GM13977 (cell line): ENCODE results near the gene ACAP3.

Experiments used
- DNase-seq: peaks from one replicate; pipeline ENCODE4 v3.0.0; 2012; ENCODE audit warnings: low spot score
- in situ Hi-C: fragments of 300-500 bp; cut with MboI; formaldehyde crosslinking; loops from one replicate; pipeline ENCODE4 v1.12.0; 2022; ENCODE audit warnings: low sequenced_read_pairs, low pct_unique_long_range_greater_than_20kb, mixed read lengths, inconsistent platforms; ENCODE audit not compliant: unreplicated experiment
- TF ChIP-seq, protein P1 (sequence below): IDR thresholded peaks from 2 replicates; pipeline ENCODE4 v1.5.1; 2012; ENCODE audit warnings: mild to moderate bottlenecking, control low read depth; ENCODE audit not compliant: insufficient read depth; ENCODE audit errors: extremely low read depth, missing control alignments

The ACAP3 gene

DNA sequence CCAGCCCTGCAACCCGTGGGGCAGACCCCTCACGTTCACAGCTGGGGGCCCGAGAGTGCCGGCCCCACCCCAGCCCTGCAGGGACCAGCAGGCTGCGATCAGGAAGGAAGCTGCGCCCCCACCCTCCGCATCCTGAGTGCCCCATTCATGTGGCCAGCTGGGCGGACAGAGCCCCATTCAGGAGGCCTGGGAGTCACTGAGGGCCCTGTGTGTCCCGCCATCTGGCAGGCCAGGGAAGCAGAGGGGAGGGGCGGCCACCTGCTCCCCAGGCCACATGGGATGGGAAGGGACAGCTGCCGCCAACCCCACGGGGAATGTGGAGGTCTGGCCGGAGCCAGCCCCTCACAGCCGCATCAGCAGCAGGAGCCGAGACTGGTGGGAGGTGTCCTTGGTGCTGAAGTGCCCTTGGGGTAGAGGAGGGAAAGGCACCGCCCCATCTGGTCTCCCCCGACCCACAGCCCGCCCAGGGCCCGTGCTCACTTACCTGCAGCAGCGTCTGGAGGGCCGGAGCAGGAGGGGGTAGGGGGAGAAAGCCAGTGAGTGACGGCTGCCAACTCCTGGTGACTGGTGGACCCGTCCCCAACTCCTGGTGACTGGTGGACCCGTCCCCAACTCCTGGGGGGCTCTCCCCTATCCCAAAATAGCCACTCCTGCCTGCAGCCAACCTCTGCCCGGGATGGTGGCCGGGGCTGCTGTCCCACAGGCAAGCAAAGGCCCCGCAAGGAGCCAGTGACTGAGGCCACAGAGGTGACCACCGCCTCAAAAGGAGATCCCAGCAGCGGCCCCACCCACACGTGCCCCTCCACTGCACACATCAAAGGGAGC, 8.7 kb downstream of the ACAP3 start:
- in situ Hi-C loops: no loop called here
- no peak for DNase-seq
- TF ChIP-seq, protein P1, sequence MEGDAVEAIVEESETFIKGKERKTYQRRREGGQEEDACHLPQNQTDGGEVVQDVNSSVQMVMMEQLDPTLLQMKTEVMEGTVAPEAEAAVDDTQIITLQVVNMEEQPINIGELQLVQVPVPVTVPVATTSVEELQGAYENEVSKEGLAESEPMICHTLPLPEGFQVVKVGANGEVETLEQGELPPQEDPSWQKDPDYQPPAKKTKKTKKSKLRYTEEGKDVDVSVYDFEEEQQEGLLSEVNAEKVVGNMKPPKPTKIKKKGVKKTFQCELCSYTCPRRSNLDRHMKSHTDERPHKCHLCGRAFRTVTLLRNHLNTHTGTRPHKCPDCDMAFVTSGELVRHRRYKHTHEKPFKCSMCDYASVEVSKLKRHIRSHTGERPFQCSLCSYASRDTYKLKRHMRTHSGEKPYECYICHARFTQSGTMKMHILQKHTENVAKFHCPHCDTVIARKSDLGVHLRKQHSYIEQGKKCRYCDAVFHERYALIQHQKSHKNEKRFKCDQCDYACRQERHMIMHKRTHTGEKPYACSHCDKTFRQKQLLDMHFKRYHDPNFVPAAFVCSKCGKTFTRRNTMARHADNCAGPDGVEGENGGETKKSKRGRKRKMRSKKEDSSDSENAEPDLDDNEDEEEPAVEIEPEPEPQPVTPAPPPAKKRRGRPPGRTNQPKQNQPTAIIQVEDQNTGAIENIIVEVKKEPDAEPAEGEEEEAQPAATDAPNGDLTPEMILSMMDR: no peak

DNA sequence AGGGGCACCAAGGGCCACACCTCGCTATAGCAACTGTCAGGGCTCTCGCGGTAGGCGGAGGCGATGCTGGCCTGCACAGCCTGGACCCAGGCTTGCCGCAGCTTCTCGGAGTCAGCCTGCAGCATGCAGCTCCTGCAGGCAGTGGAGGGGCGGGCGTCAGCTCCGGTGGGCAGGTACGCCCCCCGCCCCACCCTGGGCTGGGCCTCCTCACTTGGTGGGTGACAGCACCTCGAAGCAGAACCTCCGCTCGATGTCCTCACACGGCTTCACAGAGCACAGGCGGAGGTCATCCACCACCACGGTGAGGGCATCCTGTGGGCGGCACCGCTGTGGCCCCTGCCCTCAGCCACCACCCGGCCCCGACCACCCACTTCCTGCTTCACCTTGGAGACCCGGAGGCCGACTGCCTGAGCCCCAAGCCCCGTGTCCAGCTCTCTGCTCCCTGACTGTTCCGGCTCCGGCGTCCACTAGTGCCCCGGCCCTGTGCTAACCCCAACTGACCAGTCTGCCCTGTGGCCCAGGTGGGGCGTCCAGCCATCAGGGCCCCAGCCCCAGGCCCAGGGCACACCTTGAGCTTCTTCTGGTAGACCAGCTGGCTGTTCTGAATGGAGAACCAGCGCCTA, 9.8 kb downstream of the ACAP3 start:
- TF ChIP-seq, protein P1: no peak
- DNase-seq: no peak
- in situ Hi-C loops: no loop called here

DNA sequence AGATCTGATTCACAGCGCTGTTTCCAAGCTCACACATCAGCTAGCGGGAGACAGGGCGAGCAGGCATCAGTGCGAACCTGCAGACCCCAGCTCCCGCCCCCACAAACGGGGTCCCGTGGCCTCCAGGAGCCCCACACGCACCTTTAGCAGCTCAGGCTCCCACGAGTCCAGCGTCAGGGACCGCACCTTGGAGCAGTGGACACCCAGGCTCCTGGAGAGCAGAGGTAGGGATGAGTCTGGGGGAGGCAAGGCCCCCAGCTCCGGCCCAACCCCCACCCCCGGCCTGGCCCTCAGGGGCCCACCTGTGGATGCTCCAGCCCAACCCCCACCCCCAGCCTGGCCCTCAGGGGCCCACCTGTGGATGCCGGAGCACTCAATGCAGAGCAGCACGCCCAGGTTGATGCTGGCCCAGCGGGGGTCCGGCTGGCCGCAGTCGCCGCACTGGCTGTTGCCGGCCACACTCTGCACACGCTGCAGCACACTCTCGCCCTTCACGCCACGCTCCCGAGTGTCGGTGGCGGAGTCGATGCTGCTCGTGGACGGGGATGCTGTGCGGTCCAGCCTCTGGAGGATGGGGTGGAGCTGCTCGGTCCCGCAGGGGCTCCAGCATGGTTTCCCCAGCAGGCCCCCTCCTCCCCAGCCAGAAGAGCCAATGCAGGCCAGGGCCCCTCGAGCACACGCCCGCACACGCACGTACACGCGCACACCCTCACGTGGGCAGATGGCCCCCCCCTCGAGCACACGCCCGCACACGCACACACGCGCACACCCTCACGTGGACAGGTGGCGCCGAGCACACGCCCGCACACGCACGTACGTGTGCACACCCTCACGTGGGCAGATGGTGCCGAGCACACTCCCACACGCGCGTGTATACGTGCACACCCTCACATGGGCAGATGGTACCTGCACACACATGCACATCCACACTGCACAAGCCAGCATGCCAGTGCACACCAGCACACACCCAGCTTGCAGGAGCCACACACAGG, 11.4 kb downstream of the ACAP3 start:
- no peak for DNase-seq
- TF ChIP-seq, protein P1: no peak
- in situ Hi-C loops: no loop called here

DNA sequence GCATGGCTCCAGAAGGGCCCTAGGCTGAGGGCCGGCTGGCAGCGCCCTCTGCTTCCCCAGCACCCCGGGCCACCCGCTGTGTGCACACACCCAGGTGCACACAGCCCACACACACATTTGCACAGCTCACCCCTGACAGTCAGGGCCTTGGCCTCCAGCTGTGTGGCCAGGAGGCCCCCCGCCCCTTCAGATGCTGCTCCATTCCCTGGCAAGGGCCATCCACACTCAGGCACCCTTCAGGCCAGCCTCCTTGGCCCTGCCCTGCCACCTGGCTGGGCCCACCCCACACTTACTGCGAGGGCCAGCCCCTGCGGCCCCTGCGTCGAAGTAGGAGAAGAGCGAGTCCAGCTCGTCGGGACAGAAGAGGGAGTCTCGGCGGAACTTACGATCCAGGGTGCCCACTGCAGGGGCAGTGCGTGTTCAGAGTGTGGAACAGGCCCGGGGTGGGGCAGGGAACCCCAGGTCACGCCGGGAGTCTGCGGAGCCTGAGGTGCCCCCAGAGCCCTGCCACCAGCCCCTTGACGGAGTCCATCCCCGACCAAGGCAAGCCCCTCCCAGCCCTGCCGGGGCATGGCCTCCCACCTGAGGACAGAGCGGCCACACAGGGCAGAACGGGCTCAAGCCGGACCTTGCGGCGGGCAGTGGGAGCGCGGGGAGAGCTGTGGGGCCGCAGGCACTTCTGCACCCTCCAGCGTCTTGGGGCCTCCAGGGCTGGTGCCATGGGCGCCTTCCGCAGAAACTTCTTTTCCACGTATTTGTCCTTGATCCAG, 12.4 kb downstream of the ACAP3 start:
- TF ChIP-seq, protein P1: no peak
- in situ Hi-C loops: no loop called here
- DNase-seq: no peak

DNA sequence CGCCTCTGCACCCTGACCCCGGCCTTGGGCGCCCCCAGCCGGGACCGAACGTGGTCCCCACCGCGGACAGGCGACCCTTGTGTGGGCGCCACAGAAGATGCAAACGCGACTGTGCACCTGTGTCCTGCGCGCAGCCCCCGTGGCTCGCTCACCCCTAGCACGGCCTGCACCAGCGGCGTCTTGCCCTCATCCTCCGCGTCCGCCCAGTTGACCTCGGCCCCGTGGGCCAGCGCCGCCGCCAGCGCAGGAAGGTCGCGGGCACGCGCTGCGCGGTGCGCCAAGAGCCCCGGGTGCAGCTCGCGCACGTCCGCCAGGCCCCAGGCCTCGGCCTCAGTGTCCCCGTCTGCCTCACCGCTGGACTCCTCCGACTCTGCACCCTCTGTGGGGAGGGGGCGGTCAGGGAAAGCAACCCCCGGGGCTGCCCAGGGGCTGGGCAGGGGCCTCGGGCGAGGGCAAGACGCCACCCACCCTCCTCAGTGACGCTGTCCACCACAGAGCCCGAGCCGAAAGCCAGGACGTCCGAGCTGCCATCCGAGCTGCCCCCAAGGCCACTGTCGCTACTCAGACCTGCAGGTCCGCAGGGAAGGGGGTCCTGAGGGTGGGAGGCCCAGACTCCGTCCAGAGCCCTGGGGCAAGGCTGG, 13.4 kb downstream of the ACAP3 start:
- in situ Hi-C loops: no loop called here
- TF ChIP-seq, protein P1: no peak
- no peak for DNase-seq
